Measurements from ENCODE around the gene B4GALNT4. TPM values are rescaled to one million over a fixed set of nuclear protein-coding genes. Genes with fewer than 3 reads are reported as not detected.

B4GALNT4 gene
- total and polyA plus RNA-seq, 2 of the 13 experiments (the other 11 are each of a cell fraction or from before 2014, with no cell fraction given) = 30.5 to 50.1 TPM

DNA sequence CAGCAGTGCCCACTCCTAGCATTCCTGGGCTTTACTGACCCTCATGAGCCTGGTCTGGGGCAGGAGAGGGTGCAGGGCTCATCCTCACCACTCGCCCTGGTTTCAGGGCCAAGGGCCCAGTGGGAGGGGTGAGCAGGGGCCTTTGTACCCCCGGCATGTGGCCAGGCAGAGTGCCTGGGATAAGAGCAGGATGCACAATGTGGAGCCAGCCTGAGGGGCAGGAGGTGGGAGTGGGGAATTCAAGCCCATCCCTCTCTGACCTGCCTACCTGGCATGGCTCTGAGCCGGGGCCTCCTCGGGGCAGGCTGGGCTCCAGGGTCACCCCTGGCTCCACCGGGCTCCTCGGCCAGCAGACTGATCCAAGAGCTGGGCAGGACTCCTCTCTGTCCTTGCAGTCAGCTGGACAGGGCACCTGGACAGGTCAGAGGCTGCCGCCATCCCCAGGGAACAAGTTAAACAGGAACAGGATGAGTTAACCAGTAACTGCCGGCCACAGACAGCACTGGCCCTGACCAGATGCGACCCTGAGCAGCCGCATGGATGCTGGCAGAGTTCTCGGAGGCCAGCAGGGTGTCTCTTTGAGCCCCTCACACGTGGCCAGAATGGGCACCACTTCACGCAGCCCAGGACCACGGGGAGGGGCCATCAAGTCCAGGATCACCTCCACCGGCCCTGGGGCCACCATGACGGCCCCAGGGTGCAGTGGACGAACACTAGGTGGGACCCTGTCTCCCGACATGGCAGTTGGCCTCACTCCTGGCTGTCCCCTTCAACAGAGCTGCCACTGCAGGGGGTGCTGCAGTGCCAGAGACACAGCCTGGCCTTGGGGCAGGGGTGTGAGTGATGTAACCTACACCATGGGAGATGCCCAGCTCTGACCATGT lies 40.5 kb downstream of the B4GALNT4 start (continued):
- TF ChIP-seq ZNF484 (CRISPR knock-in tag; IDR thresholded peaks at IDR 0.05; ENCODE audit: borderline replicate concordance, low read depth) (no peak), DPF2 (CRISPR knock-in tag; IDR thresholded peaks at IDR 0.05; ENCODE audit: borderline replicate concordance, low read depth) (no peak), HDAC1 (CRISPR knock-in tag; IDR thresholded peaks at IDR 0.05) (peak; percentile 29; the same call in 1 of the 2 replicates), ZNF10 (CRISPR knock-in tag; IDR thresholded peaks at IDR 0.05; ENCODE audit: borderline replicate concordance, low read depth) (no peak), HIVEP1 (CRISPR knock-in tag; IDR thresholded peaks at IDR 0.05) (no peak), ZNF350 (CRISPR knock-in tag; IDR thresholded peaks at IDR 0.05; ENCODE audit: borderline replicate concordance, low read depth) (peak; percentile 47), MZF1 (CRISPR knock-in tag; IDR thresholded peaks at IDR 0.05; ENCODE audit: borderline replicate concordance) (no peak), ZSCAN12 (CRISPR knock-in tag; IDR thresholded peaks at IDR 0.05) (no peak), ZNF670 (CRISPR knock-in tag; IDR thresholded peaks at IDR 0.05; ENCODE audit: borderline replicate concordance) (no peak; the same call in 1 of the 2 replicates), CREBL2 (CRISPR knock-in tag; IDR thresholded peaks at IDR 0.05; ENCODE audit: borderline replicate concordance) (no peak), GABPB1 (CRISPR knock-in tag; IDR thresholded peaks at IDR 0.05) (peak; percentile 47), SMAD1 (CRISPR knock-in tag; IDR thresholded peaks at IDR 0.05; ENCODE audit: borderline replicate concordance, low read depth) (peak; percentile 36; the same call in 1 of the 2 replicates), ZNF772 (CRISPR knock-in tag; IDR thresholded peaks at IDR 0.05) (peak; percentile 72), ZBTB8A (CRISPR knock-in tag; IDR thresholded peaks at IDR 0.05; ENCODE audit: borderline replicate concordance, low read depth) (no peak), SIN3B (IDR thresholded peaks at IDR 0.05; ENCODE audit: low read length) (no peak), GZF1 (CRISPR knock-in tag; IDR thresholded peaks at IDR 0.05) (0 out of 2 replicates have a peak, but pooled peaks have one; percentile 47), MATR3 (CRISPR knock-in tag; IDR thresholded peaks at IDR 0.05) (peak; percentile 79; the same call in 1 of the 2 replicates), GATAD2A (CRISPR knock-in tag; IDR thresholded peaks at IDR 0.05) (peak; percentile 45; the same call in 1 of the 2 replicates), HNRNPUL1 (IDR thresholded peaks at IDR 0.05; ENCODE audit: low read depth, low read length) (no peak), ARNT2 (CRISPR knock-in tag; IDR thresholded peaks at IDR 0.05; ENCODE audit: low read depth) (no peak), ZNF44 (CRISPR knock-in tag; IDR thresholded peaks at IDR 0.05) (no peak), ZNF652 (CRISPR knock-in tag; IDR thresholded peaks at IDR 0.05; ENCODE audit: borderline replicate concordance, low read depth) (peak; percentile 84; the same call in 1 of the 2 replicates), ZNF12 (CRISPR knock-in tag; IDR thresholded peaks at IDR 0.05) (0 out of 2 replicates have a peak, but pooled peaks have one; percentile 25), AGO2 (optimal IDR thresholded peaks at IDR 0.05; ENCODE audit: low read depth, low read length) (peak; percentile 64)
- TF ChIP-seq, protein P1, sequence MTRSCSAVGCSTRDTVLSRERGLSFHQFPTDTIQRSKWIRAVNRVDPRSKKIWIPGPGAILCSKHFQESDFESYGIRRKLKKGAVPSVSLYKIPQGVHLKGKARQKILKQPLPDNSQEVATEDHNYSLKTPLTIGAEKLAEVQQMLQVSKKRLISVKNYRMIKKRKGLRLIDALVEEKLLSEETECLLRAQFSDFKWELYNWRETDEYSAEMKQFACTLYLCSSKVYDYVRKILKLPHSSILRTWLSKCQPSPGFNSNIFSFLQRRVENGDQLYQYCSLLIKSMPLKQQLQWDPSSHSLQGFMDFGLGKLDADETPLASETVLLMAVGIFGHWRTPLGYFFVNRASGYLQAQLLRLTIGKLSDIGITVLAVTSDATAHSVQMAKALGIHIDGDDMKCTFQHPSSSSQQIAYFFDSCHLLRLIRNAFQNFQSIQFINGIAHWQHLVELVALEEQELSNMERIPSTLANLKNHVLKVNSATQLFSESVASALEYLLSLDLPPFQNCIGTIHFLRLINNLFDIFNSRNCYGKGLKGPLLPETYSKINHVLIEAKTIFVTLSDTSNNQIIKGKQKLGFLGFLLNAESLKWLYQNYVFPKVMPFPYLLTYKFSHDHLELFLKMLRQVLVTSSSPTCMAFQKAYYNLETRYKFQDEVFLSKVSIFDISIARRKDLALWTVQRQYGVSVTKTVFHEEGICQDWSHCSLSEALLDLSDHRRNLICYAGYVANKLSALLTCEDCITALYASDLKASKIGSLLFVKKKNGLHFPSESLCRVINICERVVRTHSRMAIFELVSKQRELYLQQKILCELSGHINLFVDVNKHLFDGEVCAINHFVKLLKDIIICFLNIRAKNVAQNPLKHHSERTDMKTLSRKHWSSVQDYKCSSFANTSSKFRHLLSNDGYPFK (CRISPR knock-in tag; IDR thresholded peaks at IDR 0.05; ENCODE audit: borderline replicate concordance) = no peak; the same call in 1 of the 2 replicates
- TF ChIP-seq, protein P2, sequence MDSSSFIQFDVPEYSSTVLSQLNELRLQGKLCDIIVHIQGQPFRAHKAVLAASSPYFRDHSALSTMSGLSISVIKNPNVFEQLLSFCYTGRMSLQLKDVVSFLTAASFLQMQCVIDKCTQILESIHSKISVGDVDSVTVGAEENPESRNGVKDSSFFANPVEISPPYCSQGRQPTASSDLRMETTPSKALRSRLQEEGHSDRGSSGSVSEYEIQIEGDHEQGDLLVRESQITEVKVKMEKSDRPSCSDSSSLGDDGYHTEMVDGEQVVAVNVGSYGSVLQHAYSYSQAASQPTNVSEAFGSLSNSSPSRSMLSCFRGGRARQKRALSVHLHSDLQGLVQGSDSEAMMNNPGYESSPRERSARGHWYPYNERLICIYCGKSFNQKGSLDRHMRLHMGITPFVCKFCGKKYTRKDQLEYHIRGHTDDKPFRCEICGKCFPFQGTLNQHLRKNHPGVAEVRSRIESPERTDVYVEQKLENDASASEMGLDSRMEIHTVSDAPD (CRISPR knock-in tag; IDR thresholded peaks at IDR 0.05) = peak; percentile 74
